H9 (cell line): Measurements from ENCODE around the gene ZNF831. TPM values are rescaled to one million over a fixed set of nuclear protein-coding genes. Genes with fewer than 3 reads are reported as not detected.

ENCODE experiments used
- DNase-seq: peaks from one replicate; pipeline ENCODE4 v3.0.0-alpha.2; 2017
- H2AFZ ChIP-seq: one replicate; pipeline ENCODE4 v1.6.1; 2013; ENCODE audit warnings: mild to moderate bottlenecking, low read length, control low read depth, moderate library complexity
- H2AK5ac ChIP-seq: 2 replicates; pipeline ENCODE4 v1.6.1; 2013; ENCODE audit warnings: low read length, control low read depth, mixed read lengths; ENCODE audit not compliant: insufficient read length
- H2BK120ac ChIP-seq: one replicate; pipeline ENCODE4 v1.6.1; 2013; ENCODE audit warnings: low read depth, mild to moderate bottlenecking, low read length, control low read depth, inconsistent platforms; ENCODE audit not compliant: poor library complexity, severe bottlenecking
- H2BK12ac ChIP-seq: 2 replicates; pipeline ENCODE4 v1.6.1; 2013; ENCODE audit warnings: low read length, control low read depth, mixed read lengths, low read depth; ENCODE audit not compliant: insufficient read length
- H2BK15ac ChIP-seq: 2 replicates; pipeline ENCODE4 v1.6.1; 2013; ENCODE audit warnings: low read depth, low read length, control low read depth
- H2BK20ac ChIP-seq: one replicate; pipeline ENCODE4 v1.6.1; 2013; ENCODE audit warnings: low read depth, mild to moderate bottlenecking, low read length, control low read depth, inconsistent platforms; ENCODE audit not compliant: poor library complexity, severe bottlenecking
- H2BK5ac ChIP-seq: 2 replicates; pipeline ENCODE4 v1.6.1; 2013; ENCODE audit warnings: low read length, control low read depth, mixed read lengths; ENCODE audit not compliant: insufficient read length
- H3K14ac ChIP-seq: 2 replicates; pipeline ENCODE4 v1.6.1; 2013; ENCODE audit warnings: low read length, control low read depth; ENCODE audit not compliant: insufficient read depth
- H3K18ac ChIP-seq: 2 replicates; pipeline ENCODE4 v1.6.1; 2013; ENCODE audit warnings: low read depth, mild to moderate bottlenecking, mixed read lengths, low read length, control low read depth; ENCODE audit not compliant: insufficient read length
- H3K23ac ChIP-seq: 2 replicates; pipeline ENCODE4 v1.6.1; 2013; ENCODE audit warnings: low read length, control low read depth, mixed read lengths, low read depth; ENCODE audit not compliant: insufficient read length
- H3K23me2 ChIP-seq: 2 replicates; pipeline ENCODE4 v1.6.1; 2013; ENCODE audit warnings: low read depth, mild to moderate bottlenecking, mixed read lengths, low read length, control low read depth; ENCODE audit not compliant: insufficient read length, poor library complexity, severe bottlenecking
- H3K27ac ChIP-seq: 2 replicates; pipeline ENCODE4 v1.5.1; 2013; ENCODE audit warnings: low read length, control low read depth, mixed read lengths, low read depth; ENCODE audit not compliant: insufficient read length
- H3K27me3 ChIP-seq: 2 replicates; pipeline ENCODE4 v1.6.1; 2013; ENCODE audit warnings: low read length, control low read depth, inconsistent platforms; ENCODE audit not compliant: insufficient read depth
- H3K4ac ChIP-seq: 2 replicates; pipeline ENCODE4 v1.6.1; 2013; ENCODE audit warnings: low read depth, mild to moderate bottlenecking, control low read depth, inconsistent platforms, low read length, moderate library complexity
- H3K4me1 ChIP-seq: 2 replicates; pipeline ENCODE4 v1.6.1; 2013; ENCODE audit warnings: low read length, control low read depth, inconsistent platforms; ENCODE audit not compliant: insufficient read depth
- H3K4me2 ChIP-seq: 2 replicates; pipeline ENCODE4 v1.6.1; 2013; ENCODE audit warnings: low read length, control low read depth, mixed read lengths; ENCODE audit not compliant: insufficient read length, insufficient read depth
- H3K56ac ChIP-seq: 2 replicates; pipeline ENCODE4 v1.6.1; 2013; ENCODE audit warnings: low read depth, mild to moderate bottlenecking, mixed read lengths, low read length, control low read depth; ENCODE audit not compliant: insufficient read length
- H3K79me1 ChIP-seq: 2 replicates; pipeline ENCODE4 v1.6.1; 2013; ENCODE audit warnings: low read depth, mild to moderate bottlenecking, moderate library complexity, low read length, control low read depth, inconsistent platforms; ENCODE audit not compliant: insufficient read depth, poor library complexity, severe bottlenecking
- H3K79me2 ChIP-seq: 2 replicates; pipeline ENCODE4 v1.6.1; 2013; ENCODE audit warnings: low read length, control low read depth, inconsistent platforms; ENCODE audit not compliant: insufficient read depth
- H3K9ac ChIP-seq: 2 replicates; pipeline ENCODE4 v1.6.1; 2013; ENCODE audit warnings: low read length, control low read depth, mixed read lengths; ENCODE audit not compliant: insufficient read length; ENCODE audit errors: extremely low read depth
- H3K9me3 ChIP-seq: one replicate; pipeline ENCODE4 v1.6.1; 2013; ENCODE audit warnings: low read depth, low read length, inconsistent platforms; ENCODE audit not compliant: control insufficient read depth
- H3T11ph ChIP-seq: one replicate; pipeline ENCODE4 v1.6.1; 2013; ENCODE audit warnings: mild to moderate bottlenecking, low read length, control low read depth, inconsistent platforms
- H4K20me1 ChIP-seq: one replicate; pipeline ENCODE4 v1.6.1; 2013; ENCODE audit not compliant: control insufficient read depth, insufficient read length, insufficient read depth
- H4K5ac ChIP-seq: 2 replicates; pipeline ENCODE4 v1.6.1; 2013; ENCODE audit warnings: low read depth, mild to moderate bottlenecking, mixed read lengths, low read length, control low read depth; ENCODE audit not compliant: insufficient read length
- H4K8ac ChIP-seq: replicated peaks from 2 replicates; pipeline ENCODE4 v1.6.1; 2013; ENCODE audit warnings: low read length, control low read depth, mixed read lengths, low read depth; ENCODE audit not compliant: insufficient read length
- H4K91ac ChIP-seq: 2 replicates; pipeline ENCODE4 v1.6.1; 2013; ENCODE audit warnings: low read depth, mild to moderate bottlenecking, moderate library complexity, mixed read lengths, low read length, control low read depth; ENCODE audit not compliant: insufficient read length
- H3K27ac Mint-ChIP-seq, 3 experiments: 2 replicates in 2 of 3; 3 replicates in 1 of 3; pipeline ENCODE4 v1.8.0; 2020 to 2021; ENCODE audit warnings: mixed read lengths in 3 of 3, mild to moderate bottlenecking in 1 of 3, moderate library complexity in 1 of 3
- H3K27me3 Mint-ChIP-seq: 2 replicates; pipeline ENCODE4 v1.8.0; 2021; ENCODE audit warnings: low read depth, mild to moderate bottlenecking, moderate library complexity, mixed read lengths
- H3K36me3 Mint-ChIP-seq, 3 experiments: 2 replicates in 2 of 3; 3 replicates in 1 of 3; pipeline ENCODE4 v1.8.0; 2020 to 2021; ENCODE audit warnings: low read depth in 3 of 3, mixed read lengths in 3 of 3; ENCODE audit not compliant: insufficient read depth in 1 of 3
- H3K4me1 Mint-ChIP-seq, 2 experiments: 2 replicates each; pipeline ENCODE4 v1.8.0; 2020; ENCODE audit warnings: mixed read lengths in 2 of 2
- H3K4me3 Mint-ChIP-seq, 2 experiments: 2 replicates in 1 of 2; 3 replicates in 1 of 2; pipeline ENCODE4 v1.8.0; 2020 to 2021; ENCODE audit warnings: mild to moderate bottlenecking in 2 of 2, mixed read lengths in 2 of 2, moderate library complexity in 1 of 2
- H3K9me3 Mint-ChIP-seq, 2 experiments: 2 replicates in 1 of 2; 3 replicates in 1 of 2; pipeline ENCODE4 v1.8.0; 2020; ENCODE audit warnings: mild to moderate bottlenecking in 2 of 2, mixed read lengths in 2 of 2, moderate library complexity in 1 of 2
- WGBS: extraction: QIAGEN DNeasy Blood & Tissue Kit; methylation state at CpG from one replicate; pipeline ENCODE4 v1.1.7; 2013; ENCODE audit warnings: missing lambda C conversion rate, low lambda C conversion rate, mixed read lengths; ENCODE audit not compliant: insufficient read length; ENCODE audit errors: extremely low coverage; 5-methylcytosine and 5-hydroxymethylcytosine counted together
- total RNA-seq: library from RNA; stranded (reverse); gene quantifications from 2 replicates; pipeline ENCODE4 v1.2.1, GENCODE V29; 2021
- TF ChIP-seq, protein P1 (sequence below): fragments of 200-600 bp; sonication (generic); conservative IDR thresholded peaks from 3 replicates; pipeline ENCODE4 v1.8.0; 2021; ENCODE audit warnings: antibody characterized with exemption, mild to moderate bottlenecking

Gene ZNF831
- total RNA-seq, 1 experiment from 2014 or later = not detected

DNA sequence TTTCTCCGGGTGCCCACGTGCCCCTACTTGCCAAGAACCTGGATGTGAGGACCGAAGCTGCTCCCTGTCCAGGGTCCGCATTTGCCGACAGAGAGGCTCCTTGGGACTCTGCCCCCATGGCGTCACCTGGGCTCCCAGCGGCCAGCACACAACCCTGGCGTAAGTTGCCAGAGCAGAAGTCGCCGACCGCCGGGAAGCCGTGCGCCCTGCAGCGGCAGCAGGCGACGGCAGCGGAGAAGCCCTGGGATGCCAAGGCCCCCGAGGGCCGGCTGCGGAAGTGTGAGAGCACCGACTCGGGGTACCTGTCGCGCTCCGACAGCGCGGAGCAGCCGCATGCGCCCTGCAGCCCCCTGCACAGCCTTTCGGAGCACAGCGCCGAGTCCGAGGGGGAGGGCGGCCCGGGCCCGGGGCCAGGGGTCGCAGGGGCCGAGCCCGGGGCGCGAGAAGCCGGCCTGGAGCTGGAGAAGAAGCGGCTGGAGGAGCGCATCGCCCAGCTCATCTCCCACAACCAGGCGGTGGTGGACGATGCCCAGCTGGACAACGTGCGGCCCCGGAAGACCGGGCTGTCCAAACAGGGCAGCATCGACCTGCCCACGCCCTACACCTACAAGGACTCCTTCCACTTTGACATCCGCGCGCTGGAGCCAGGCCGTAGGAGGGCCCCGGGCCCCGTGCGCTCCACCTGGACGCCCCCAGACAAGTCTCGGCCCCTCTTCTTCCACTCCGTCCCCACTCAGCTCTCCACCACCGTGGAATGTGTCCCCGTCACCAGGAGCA, 28.3 kb downstream of the ZNF831 start:
- H2BK20ac ChIP-seq = no peak overlapping the region
- H4K20me1 ChIP-seq = no peaks in the 10 kb centered on the region
- no peaks in the 10 kb centered on the region for H3K79me1 ChIP-seq
- Mint-ChIP-seq H3K9me3 (no peaks in the 10 kb centered on the region), H3K27me3 (peaks cover 2% of the 10 kb centered on the region; the same call in 1 of the 2 replicates), H3K4me3 (no peak overlapping the region), H3K27ac (no peak overlapping the region), H3K36me3 (no peaks in the 10 kb centered on the region), H3K4me1 (no peaks in the 10 kb centered on the region)
- H2BK15ac ChIP-seq = no peak overlapping the region
- H3K14ac ChIP-seq = no peak overlapping the region
- H3K9ac ChIP-seq = no peak overlapping the region
- H2AFZ ChIP-seq = no peak overlapping the region
- no peak overlapping the region for H3K23ac ChIP-seq
- no peak for DNase-seq
- H4K91ac ChIP-seq = no peak overlapping the region
- H3K56ac ChIP-seq = no peak overlapping the region
- H3K4me1 ChIP-seq = no peaks in the 10 kb centered on the region
- H3K18ac ChIP-seq = no peak overlapping the region
- H3K4ac ChIP-seq = no peak overlapping the region
- TF ChIP-seq, protein P1, sequence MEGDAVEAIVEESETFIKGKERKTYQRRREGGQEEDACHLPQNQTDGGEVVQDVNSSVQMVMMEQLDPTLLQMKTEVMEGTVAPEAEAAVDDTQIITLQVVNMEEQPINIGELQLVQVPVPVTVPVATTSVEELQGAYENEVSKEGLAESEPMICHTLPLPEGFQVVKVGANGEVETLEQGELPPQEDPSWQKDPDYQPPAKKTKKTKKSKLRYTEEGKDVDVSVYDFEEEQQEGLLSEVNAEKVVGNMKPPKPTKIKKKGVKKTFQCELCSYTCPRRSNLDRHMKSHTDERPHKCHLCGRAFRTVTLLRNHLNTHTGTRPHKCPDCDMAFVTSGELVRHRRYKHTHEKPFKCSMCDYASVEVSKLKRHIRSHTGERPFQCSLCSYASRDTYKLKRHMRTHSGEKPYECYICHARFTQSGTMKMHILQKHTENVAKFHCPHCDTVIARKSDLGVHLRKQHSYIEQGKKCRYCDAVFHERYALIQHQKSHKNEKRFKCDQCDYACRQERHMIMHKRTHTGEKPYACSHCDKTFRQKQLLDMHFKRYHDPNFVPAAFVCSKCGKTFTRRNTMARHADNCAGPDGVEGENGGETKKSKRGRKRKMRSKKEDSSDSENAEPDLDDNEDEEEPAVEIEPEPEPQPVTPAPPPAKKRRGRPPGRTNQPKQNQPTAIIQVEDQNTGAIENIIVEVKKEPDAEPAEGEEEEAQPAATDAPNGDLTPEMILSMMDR = no peak
- H3K27me3 ChIP-seq = no peaks in the 10 kb centered on the region; the same call in 1 of the 2 replicates
- no peaks in the 10 kb centered on the region for H3K9me3 ChIP-seq
- H4K5ac ChIP-seq = no peak overlapping the region
- H2BK120ac ChIP-seq = no peak overlapping the region
- no peaks in the 10 kb centered on the region for H3K79me2 ChIP-seq
- no peak overlapping the region for H3K4me2 ChIP-seq
- H3K27ac ChIP-seq = no peak overlapping the region
- H2BK5ac ChIP-seq = no peak overlapping the region
- no peak overlapping the region for H2AK5ac ChIP-seq
- H3T11ph ChIP-seq = no peak overlapping the region
- no peak overlapping the region for H4K8ac ChIP-seq
- H2BK12ac ChIP-seq = no peak overlapping the region
- no CpG with 5 or more reads among the region's 66 CpGs for WGBS
- H3K23me2 ChIP-seq = no peaks in the 10 kb centered on the region
